Osteoblast (primary cell): ENCODE data around the gene TNFAIP8L1. TPM values are rescaled to one million over a fixed set of nuclear protein-coding genes. Genes with fewer than 3 reads are reported as not detected.

Experiments used
- DNase-seq: peaks from one replicate; pipeline ENCODE4 v3.0.0; 2011; ENCODE audit warnings: low spot score, mixed read lengths; ENCODE audit not compliant: insufficient read length; ENCODE audit errors: missing footprints
- H2AFZ ChIP-seq: 2 replicates; pipeline ENCODE4 v1.6.0; 2011; ENCODE audit warnings: mild to moderate bottlenecking, low read length
- H3K27ac ChIP-seq: 2 replicates; pipeline ENCODE4 v1.5.1; 2011; ENCODE audit warnings: mild to moderate bottlenecking, low read depth, low read length, moderate library complexity
- H3K27me3 ChIP-seq: 2 replicates; pipeline ENCODE4 v1.6.0; 2012; ENCODE audit warnings: mild to moderate bottlenecking, control low read depth, inconsistent platforms, low read length, moderate library complexity; ENCODE audit not compliant: insufficient read depth
- H3K36me3 ChIP-seq: 2 replicates; pipeline ENCODE4 v1.5.1; 2011; ENCODE audit warnings: mild to moderate bottlenecking, low read length, control low read depth, moderate library complexity; ENCODE audit not compliant: insufficient read depth
- H3K4me1 ChIP-seq: 2 replicates; pipeline ENCODE4 v1.5.1; 2011; ENCODE audit warnings: mild to moderate bottlenecking, low read length, control low read depth, moderate library complexity; ENCODE audit not compliant: insufficient read depth
- H3K4me2 ChIP-seq: 2 replicates; pipeline ENCODE4 v1.6.0; 2011; ENCODE audit warnings: mild to moderate bottlenecking, low read length; ENCODE audit not compliant: insufficient read depth
- H3K4me3 ChIP-seq: fragments of 200-600 bp; sonication (generic); 3 replicates; pipeline ENCODE4 v1.5.1; 2012; ENCODE audit warnings: mild to moderate bottlenecking, low read length, inconsistent platforms; ENCODE audit not compliant: insufficient read depth
- H3K79me2 ChIP-seq: 2 replicates; pipeline ENCODE4 v1.6.0; 2012; ENCODE audit warnings: mild to moderate bottlenecking, low read length, control low read depth, inconsistent platforms; ENCODE audit not compliant: insufficient read depth
- H3K9me3 ChIP-seq: 2 replicates; pipeline ENCODE4 v1.5.1; 2011; ENCODE audit warnings: low read depth, low read length, control low read depth
- H4K20me1 ChIP-seq: 2 replicates; pipeline ENCODE4 v1.6.0; 2012; ENCODE audit warnings: mild to moderate bottlenecking, low read length, control low read depth; ENCODE audit not compliant: insufficient read depth
- CTCF ChIP-seq: IDR thresholded peaks from 2 replicates; pipeline ENCODE4 v1.5.1; 2011; ENCODE audit warnings: mild to moderate bottlenecking, low read depth, low read length, moderate library complexity; ENCODE audit errors: extremely low read depth
- total RNA-seq: library from RNA; depleted of rRNA; stranded (reverse); fragments of >200 nt; gene quantifications from 2 replicates; pipeline ENCODE4 v1.2.3, GENCODE V29; 2012

TNFAIP8L1 gene
- total RNA-seq, 1 donor, result 1.8 TPM

DNA sequence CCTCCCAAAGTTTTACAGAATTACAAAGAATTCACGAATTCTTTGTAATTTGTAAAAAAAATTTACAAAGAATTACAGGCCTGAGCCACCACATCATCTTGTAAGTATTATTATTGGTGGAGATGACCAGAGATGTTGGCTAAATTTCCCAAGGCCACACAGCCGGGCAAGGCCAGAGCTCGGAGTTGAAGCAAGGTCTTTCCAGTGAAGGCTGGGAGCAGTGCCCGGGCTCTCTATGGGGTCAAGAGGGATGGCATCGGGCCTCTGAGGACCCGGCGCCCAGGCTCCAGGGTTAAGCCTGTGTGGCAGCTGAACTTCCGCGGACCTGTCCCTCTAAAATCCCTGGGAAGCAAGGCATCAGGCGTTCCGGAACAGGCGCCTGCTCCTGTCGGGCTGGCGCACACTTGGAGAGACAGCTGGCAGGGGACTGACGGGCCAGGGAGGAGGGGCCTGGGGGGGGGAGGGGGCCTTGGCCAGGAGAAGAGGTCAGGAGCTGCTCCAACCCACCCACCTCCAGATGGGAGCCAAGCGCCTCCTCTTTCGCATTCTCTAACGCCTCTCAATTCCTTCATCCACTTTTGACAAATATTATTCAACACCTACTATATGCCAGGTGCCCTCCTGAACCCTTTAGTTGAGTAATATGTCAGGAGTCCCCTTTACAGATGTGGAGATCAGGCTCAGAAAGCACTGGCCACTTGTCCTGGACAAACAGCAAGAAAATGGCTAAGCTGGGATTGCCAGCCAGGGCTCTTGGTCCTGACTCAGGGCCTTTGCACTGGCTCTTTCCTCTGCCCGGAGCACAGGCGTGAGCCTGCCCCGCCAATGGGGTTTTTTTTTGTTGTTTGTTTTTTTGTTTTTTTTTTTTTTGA is 43.0 kb upstream of the TNFAIP8L1 start:
- TF ChIP-seq CTCF, result no peak
- H3K4me1 ChIP-seq, result no peaks in the 10 kb centered on the region
- H3K79me2 ChIP-seq, result no peaks in the 10 kb centered on the region
- H3K4me2 ChIP-seq, result no peak overlapping the region
- H3K36me3 ChIP-seq, result no peaks in the 10 kb centered on the region
- H3K9me3 ChIP-seq, result no peaks in the 10 kb centered on the region
- H3K27ac ChIP-seq, result no peak overlapping the region
- H3K27me3 ChIP-seq, result peaks cover 19% of the 10 kb centered on the region
- no peak overlapping the region for H3K4me3 ChIP-seq
- peak; percentile 43 for DNase-seq
- no peak overlapping the region for H2AFZ ChIP-seq
- no peaks in the 10 kb centered on the region for H4K20me1 ChIP-seq

DNA sequence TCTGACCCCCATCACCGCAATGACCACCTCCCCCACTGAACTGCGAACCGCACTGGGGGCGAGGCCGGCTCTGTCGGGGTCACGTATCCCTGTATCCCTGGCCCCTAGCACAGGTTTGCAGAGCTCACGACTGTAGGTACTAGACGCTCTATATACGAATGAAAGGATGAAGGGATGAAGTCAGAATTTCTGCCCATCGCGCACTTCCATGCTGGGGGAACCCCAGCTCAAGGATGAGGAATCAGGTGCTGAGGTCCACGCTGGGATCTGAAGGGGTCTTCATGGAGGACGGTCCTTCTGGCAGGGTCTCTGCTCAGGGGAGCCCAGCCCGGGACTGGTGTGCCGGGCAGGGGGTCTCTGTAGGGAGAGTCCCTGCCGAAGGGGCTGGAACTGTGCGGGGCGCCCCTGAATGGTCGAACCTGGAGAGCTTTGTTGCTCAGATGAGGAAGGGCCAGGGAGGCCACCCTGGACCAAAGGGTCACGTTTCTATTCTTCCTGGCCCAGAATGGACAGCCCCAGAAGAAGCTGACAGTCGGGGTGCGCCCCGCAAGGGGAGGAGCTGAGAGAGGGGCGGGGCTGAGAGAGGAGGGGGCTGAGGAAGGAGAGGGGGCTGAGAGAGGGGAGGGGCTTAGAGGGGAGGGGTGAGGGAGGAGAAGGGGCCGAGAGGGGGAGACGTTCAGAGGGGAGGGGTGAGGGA is 41.9 kb upstream of the TNFAIP8L1 start:
- peak; percentile 74 for DNase-seq
- no peaks in the 10 kb centered on the region for H4K20me1 ChIP-seq
- H3K79me2 ChIP-seq, result no peaks in the 10 kb centered on the region
- no peaks in the 10 kb centered on the region for H3K9me3 ChIP-seq
- no peak overlapping the region for H3K4me3 ChIP-seq
- H3K27me3 ChIP-seq, result peaks cover 14% of the 10 kb centered on the region
- H3K27ac ChIP-seq, result no peak overlapping the region
- H3K36me3 ChIP-seq, result no peaks in the 10 kb centered on the region
- H3K4me2 ChIP-seq, result no peak overlapping the region
- TF ChIP-seq CTCF, result no peak
- no peaks in the 10 kb centered on the region for H3K4me1 ChIP-seq
- H2AFZ ChIP-seq, result no peak overlapping the region

- H3K4me1 ChIP-seq, result no peaks in the 10 kb centered on the region
- H3K4me2 ChIP-seq, result no peak overlapping the region
- H3K27me3 ChIP-seq, result peaks cover 14% of the 10 kb centered on the region
- H4K20me1 ChIP-seq, result no peaks in the 10 kb centered on the region
- H3K36me3 ChIP-seq, result no peaks in the 10 kb centered on the region
- peak; percentile 83 for DNase-seq
- H2AFZ ChIP-seq, result no peak overlapping the region
- no peaks in the 10 kb centered on the region for H3K79me2 ChIP-seq
- no peak overlapping the region for H3K27ac ChIP-seq
- H3K9me3 ChIP-seq, result no peaks in the 10 kb centered on the region
- H3K4me3 ChIP-seq, result no peak overlapping the region
- no peak for TF ChIP-seq CTCF
Measured at GRCh38 chr19:4597975-4598671, 41.2 kb upstream of the TNFAIP8L1 start.
